ENCODE measurements around the gene ALOX12B. TPM values are rescaled to one million over a fixed set of nuclear protein-coding genes. Genes with fewer than 3 reads are reported as not detected.
"Not testable (repeated sequence)": the region's sequence is repeated elsewhere in the genome, so short reads cannot be mapped to it uniquely, and the experiment has no call there.

ALOX12B gene
- total RNA-seq, 2 experiments from 2014 or later = 0.27 to 0.31 TPM

- ChIA-PET CTCF (interaction anchor here (0.5 to 2.6 kb wide), 21 partner anchors 10 to 298 kb away, joined by 3 to 12 read pairs (median 4); partner anchors contain the start of genes ALOXE3, NAA38 and RNF227), POLR2A (interaction anchor here (0.5 kb wide), 1 partner anchor 10 kb away, joined by 5 read pairs; no protein-coding TSS in a partner anchor)
- peaks cover 31% of the 10 kb centered on the region for H3K27me3 Mint-ChIP-seq
- no peaks in the 10 kb centered on the region for H3K9me3 Mint-ChIP-seq
- H3K36me3 Mint-ChIP-seq (ENCODE audit: low read depth) = no peaks in the 10 kb centered on the region
- H3K27ac Mint-ChIP-seq = no peak overlapping the region
- peak; percentile 60 for DNase-seq
- H3K4me1 Mint-ChIP-seq = no peaks in the 10 kb centered on the region
- H3K4me3 Mint-ChIP-seq = no peak overlapping the region
Measured at GRCh38 chr17:8041249-8041928, 46.1 kb downstream of the ALOX12B start.

GRCh38 chr17:8039611-8040168, 47.8 kb downstream of the ALOX12B start:
- no peaks in the 10 kb centered on the region for H3K36me3 Mint-ChIP-seq (ENCODE audit: low read depth)
- H3K4me3 Mint-ChIP-seq = no peak overlapping the region
- CTCF ChIA-PET = interaction anchor here (0.6 to 2.4 kb wide), 2 partner anchors 23 to 529 kb away, joined by 4 to 12 read pairs; no protein-coding TSS in a partner anchor
- no peaks in the 10 kb centered on the region for H3K9me3 Mint-ChIP-seq
- H3K27me3 Mint-ChIP-seq = peaks cover 34% of the 10 kb centered on the region
- H3K4me1 Mint-ChIP-seq = no peaks in the 10 kb centered on the region
- no peak for DNase-seq
- POLR2A ChIA-PET = interaction anchor here (0.6 kb wide), 1 partner anchor 94 kb away, joined by 6 read pairs; no protein-coding TSS in a partner anchor
- H3K27ac Mint-ChIP-seq = no peak overlapping the region

- no peaks in the 10 kb centered on the region for H3K4me1 Mint-ChIP-seq
- POLR2A ChIA-PET = no interaction called here
- H3K27ac Mint-ChIP-seq = peak within 1 kb of the TSS; percentile 54
- no peaks in the 10 kb centered on the region for H3K36me3 Mint-ChIP-seq (ENCODE audit: low read depth)
- CTCF ChIA-PET = no interaction called here
- DNase-seq = no peak
- H3K9me3 Mint-ChIP-seq = no peaks in the 10 kb centered on the region
- H3K27me3 Mint-ChIP-seq = peaks cover 40% of the 10 kb centered on the region
- no peak within 1 kb of the TSS for H3K4me3 Mint-ChIP-seq
Measured at GRCh38 chr17:8038954-8039610, 48.4 kb downstream of the ALOX12B start, which contains the start of gene ALOX15B. Gene ALOX15B (plus strand): TSS chr17:8039059. CDS start chr17:8039156, 97 bp downstream.

- ChIA-PET CTCF (no interaction called here), POLR2A (no interaction called here)
- Mint-ChIP-seq H3K9me3 (no peaks in the 10 kb centered on the region), H3K4me1 (no peaks in the 10 kb centered on the region), H3K36me3 (ENCODE audit: low read depth) (no peaks in the 10 kb centered on the region), H3K27me3 (peaks cover 41% of the 10 kb centered on the region), H3K4me3 (no peak overlapping the region), H3K27ac (no peak overlapping the region)
- no peak for DNase-seq
Measured at GRCh38 chr17:8032442-8032841, 55.1 kb downstream of the ALOX12B start.

- no peak for DNase-seq
- ChIA-PET POLR2A (no interaction called here), CTCF (interaction anchor here (1.2 kb wide), 1 partner anchor 9 kb away, joined by 4 read pairs; no protein-coding TSS in a partner anchor)
- Mint-ChIP-seq H3K4me3 (no peak overlapping the region), H3K27me3 (peaks cover 44% of the 10 kb centered on the region), H3K9me3 (no peaks in the 10 kb centered on the region), H3K27ac (no peak overlapping the region), H3K36me3 (ENCODE audit: low read depth) (no peaks in the 10 kb centered on the region), H3K4me1 (no peaks in the 10 kb centered on the region)
Measured at GRCh38 chr17:8031950-8032349, 55.6 kb downstream of the ALOX12B start.

- CTCF ChIA-PET = interaction anchor here (1.2 kb wide), 1 partner anchor 10 kb away, joined by 4 read pairs; no protein-coding TSS in a partner anchor
- H3K27me3 Mint-ChIP-seq = peaks cover 46% of the 10 kb centered on the region
- H3K4me3 Mint-ChIP-seq = no peak overlapping the region
- DNase-seq = no peak
- no peaks in the 10 kb centered on the region for H3K4me1 Mint-ChIP-seq
- H3K36me3 Mint-ChIP-seq (ENCODE audit: low read depth) = no peaks in the 10 kb centered on the region
- POLR2A ChIA-PET = interaction anchor here (0.7 kb wide), 1 partner anchor 10 kb away, joined by 5 read pairs; no protein-coding TSS in a partner anchor
- no peak overlapping the region for H3K27ac Mint-ChIP-seq
- no peaks in the 10 kb centered on the region for H3K9me3 Mint-ChIP-seq
Measured at GRCh38 chr17:8031261-8031661, 56.3 kb downstream of the ALOX12B start.

GRCh38 chr17:8029121-8029520, 58.4 kb downstream of the ALOX12B start:
- Mint-ChIP-seq H3K27me3 (peaks cover 45% of the 10 kb centered on the region), H3K4me1 (no peaks in the 10 kb centered on the region), H3K27ac (no peak overlapping the region), H3K9me3 (no peaks in the 10 kb centered on the region), H3K36me3 (ENCODE audit: low read depth) (no peaks in the 10 kb centered on the region), H3K4me3 (no peak overlapping the region)
- DNase-seq = no peak
- ChIA-PET CTCF (interaction anchor here (0.6 kb wide), 1 partner anchor 93 kb away, joined by 3 read pairs; no protein-coding TSS in a partner anchor), POLR2A (no interaction called here)

GRCh38 chr17:8025176-8025911, 62.2 kb downstream of the ALOX12B start:
- no peaks in the 10 kb centered on the region for H3K9me3 Mint-ChIP-seq
- no peaks in the 10 kb centered on the region for H3K36me3 Mint-ChIP-seq (ENCODE audit: low read depth)
- DNase-seq = no peak
- ChIA-PET POLR2A (no interaction called here), CTCF (interaction anchor here (0.9 to 2.4 kb wide), 3 partner anchors 9 to 68 kb away, joined by 3 to 7 read pairs (median 4); no protein-coding TSS in a partner anchor)
- H3K4me1 Mint-ChIP-seq = no peaks in the 10 kb centered on the region
- H3K27ac Mint-ChIP-seq = no peak overlapping the region
- H3K27me3 Mint-ChIP-seq = peaks cover 34% of the 10 kb centered on the region
- H3K4me3 Mint-ChIP-seq = no peak overlapping the region

GRCh38 chr17:8024161-8024560, 63.4 kb downstream of the ALOX12B start:
- H3K4me3 Mint-ChIP-seq; POLR2A ChIA-PET; DNase-seq; H3K27ac Mint-ChIP-seq; H3K9me3 Mint-ChIP-seq; H3K36me3 Mint-ChIP-seq (ENCODE audit: low read depth); H3K4me1 Mint-ChIP-seq: not testable (repeated sequence)
- H3K27me3 Mint-ChIP-seq = peaks cover 38% of the 10 kb centered on the region
- CTCF ChIA-PET = interaction anchor here (1.5 kb wide), 1 partner anchor 17 kb away, joined by 4 read pairs; no protein-coding TSS in a partner anchor

Small RNA genes lying within 50 kb of the gene (microRNA-seq; reads per million reads assigned to microRNA genes)
- gene MIR4314 (ENCODE audit: borderline microRNAs expressed, borderline replicate concordance) = not detected

Other genes with a start within 250 kb of the ALOX12B start
- gene TMEM88, start 232.7 kb downstream of the ALOX12B start, total RNA-seq = under 1 TPM; 0.55 to 0.87 TPM
- 10 to 100 TPM; 84.2 to 93.0 TPM for gene NAA38, start 230.2 kb downstream of the ALOX12B start, total RNA-seq
- gene CYB5D1, start 229.7 kb downstream of the ALOX12B start, total RNA-seq = 1 to 10 TPM; 8.2 to 9.0 TPM
- 100 to 1,000 TPM; 216 to 223 TPM for gene CHD3, start 198.9 kb downstream of the ALOX12B start, total RNA-seq
- gene RNF227, start 171.4 kb downstream of the ALOX12B start, total RNA-seq = 1 to 10 TPM; 4.4 to 4.5 TPM
- 10 to 100 TPM; 11.8 to 12.4 TPM for gene KCNAB3, start 157.9 kb downstream of the ALOX12B start, total RNA-seq
- 100 to 1,000 TPM; 235 to 251 TPM for gene TRAPPC1, start 155.8 kb downstream of the ALOX12B start, total RNA-seq
- 10 to 100 TPM; 74.3 to 77.4 TPM for gene CNTROB, start 155.5 kb downstream of the ALOX12B start, total RNA-seq
- not detected for gene GUCY2D, start 85.1 kb downstream of the ALOX12B start, total RNA-seq
- not detected for gene ALOX15B, start 48.7 kb downstream of the ALOX12B start, total RNA-seq
- not detected for gene ALOXE3, start 30.8 kb upstream of the ALOX12B start, total RNA-seq
- under 1 TPM; 0.15 to 0.20 TPM for gene HES7, start 36.4 kb upstream of the ALOX12B start, total RNA-seq
- gene PER1, start 64.7 kb upstream of the ALOX12B start, total RNA-seq = 10 to 100 TPM; 26.9 to 28.7 TPM
- gene VAMP2, start 75.2 kb upstream of the ALOX12B start, total RNA-seq = 10 to 100 TPM; 71.1 to 79.1 TPM
- 10 to 100 TPM; 34.8 to 37.2 TPM for gene TMEM107, start 88.7 kb upstream of the ALOX12B start, total RNA-seq
- 10 to 100 TPM; 12.2 to 12.9 TPM for gene BORCS6, start 102.5 kb upstream of the ALOX12B start, total RNA-seq
- 100 to 1,000 TPM; 188 to 224 TPM for gene AURKB, start 122.9 kb upstream of the ALOX12B start, total RNA-seq
- 100 to 1,000 TPM; 125 to 126 TPM for gene CTC1, start 160.3 kb upstream of the ALOX12B start, total RNA-seq
- 10 to 100 TPM; 54.0 to 60.4 TPM for gene PFAS, start 161.6 kb upstream of the ALOX12B start, total RNA-seq
- gene RANGRF, start 201.0 kb upstream of the ALOX12B start, total RNA-seq = 10 to 100 TPM; 41.2 to 48.9 TPM
- 10 to 100 TPM; 11.7 to 12.4 TPM for gene SLC25A35, start 207.7 kb upstream of the ALOX12B start, total RNA-seq
- gene ARHGEF15, start 222.5 kb upstream of the ALOX12B start, total RNA-seq = not detected